Stimulated activated CD8-positive, alpha-beta memory T cell treated with anti-CD3 and anti-CD28 coated beads, Interleukin-4, amount 100 ng/mL, for 24 hours (primary cell): Measurements from ENCODE around the gene P2RX5.
"Not testable (repeated sequence)": the region's sequence is repeated elsewhere in the genome, so short reads cannot be mapped to it uniquely, and the experiment has no call there.

Experiments used
- DNase-seq: peaks from one replicate; pipeline ENCODE4 v3.0.0-alpha.2; 2020; ENCODE audit warnings: low read depth

P2RX5 gene

DNA sequence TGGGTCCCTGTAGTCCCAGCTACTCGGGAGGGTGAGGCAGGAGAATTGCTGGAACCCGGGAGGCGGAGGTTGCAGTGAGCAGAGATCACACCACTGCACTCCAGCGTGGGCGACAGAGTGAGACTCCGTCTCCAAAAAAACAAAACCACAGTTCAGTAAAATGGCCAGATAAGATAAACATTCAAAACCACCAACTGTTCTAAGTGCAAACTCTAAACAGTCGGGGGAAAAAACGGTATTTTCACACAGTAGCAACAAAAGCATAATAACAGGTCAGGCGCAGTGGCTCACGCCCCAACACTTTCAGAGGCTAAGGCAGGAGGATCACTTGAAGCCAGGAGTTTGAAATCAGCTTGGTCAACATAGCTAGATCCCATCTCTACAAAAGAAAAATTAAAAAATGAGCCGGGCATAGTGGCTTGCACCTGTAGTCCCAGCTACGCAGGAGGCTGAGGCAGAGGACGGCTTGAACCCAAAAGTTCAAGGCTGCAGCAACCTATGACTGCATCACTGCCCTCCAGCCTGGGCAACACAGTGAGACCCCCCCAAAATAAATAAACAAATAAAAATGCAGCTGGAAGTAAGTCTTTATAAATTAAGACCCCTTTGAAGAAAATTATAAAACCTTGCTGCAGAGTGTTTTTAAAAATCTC lies 17.0 kb upstream of the P2RX5 start:
- no peak for DNase-seq

DNA sequence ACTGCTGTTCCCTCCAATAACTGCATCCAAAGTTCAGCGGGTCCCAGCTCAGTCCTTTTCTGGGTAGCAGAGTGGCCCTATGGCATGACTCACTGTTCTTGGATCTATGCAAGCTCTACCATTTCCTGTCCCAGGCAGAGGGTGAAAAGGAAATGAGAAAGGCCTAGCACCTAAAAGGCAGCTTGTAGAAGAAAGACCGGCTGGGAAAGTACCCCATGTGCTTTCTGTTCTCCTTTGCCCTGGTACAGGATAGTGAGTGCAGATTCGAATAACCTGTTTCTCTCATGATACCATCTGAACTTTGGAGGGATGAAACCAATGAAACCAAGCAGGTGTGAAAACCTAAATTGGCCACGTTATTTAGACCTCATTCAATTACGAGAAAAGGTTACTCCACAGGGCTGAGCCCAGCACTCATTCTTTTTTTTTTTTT lies 15.0 kb upstream of the P2RX5 start:
- DNase-seq = no peak

- no peak for DNase-seq
Observed at GRCh38 chr17:3708366-3708765, 12.4 kb upstream of the P2RX5 start.

- not testable (repeated sequence) for DNase-seq
Observed at GRCh38 chr17:3705718-3705984, 9.7 kb upstream of the P2RX5 start.

GRCh38 chr17:3704931-3705717 lies 9.2 kb upstream of the P2RX5 start:
- DNase-seq = no peak

DNA sequence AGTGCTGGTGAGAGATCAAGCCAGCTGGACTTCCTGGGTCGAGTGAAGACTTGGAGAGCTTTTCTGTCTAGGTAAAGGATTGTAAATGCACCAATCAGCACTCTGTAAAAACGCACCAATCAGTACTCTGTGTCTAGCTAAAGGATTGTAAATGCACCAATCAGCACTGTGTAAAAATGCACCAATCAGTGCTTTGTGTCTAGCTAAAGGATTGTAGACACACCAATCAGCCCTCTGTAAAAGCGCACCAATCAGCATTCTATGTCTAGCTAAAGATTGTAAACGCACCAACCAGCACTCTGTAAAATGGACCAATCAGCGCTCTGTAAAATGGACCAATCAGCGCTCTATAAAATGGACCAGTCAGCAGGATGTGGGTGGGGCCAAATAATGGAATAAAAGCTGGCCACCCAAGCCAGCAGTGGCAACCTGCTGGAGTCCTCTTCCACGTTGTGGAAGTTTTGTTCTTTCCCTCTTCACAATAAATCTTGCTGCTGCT lies 6.1 kb upstream of the P2RX5 start:
- not testable (repeated sequence) for DNase-seq

DNA sequence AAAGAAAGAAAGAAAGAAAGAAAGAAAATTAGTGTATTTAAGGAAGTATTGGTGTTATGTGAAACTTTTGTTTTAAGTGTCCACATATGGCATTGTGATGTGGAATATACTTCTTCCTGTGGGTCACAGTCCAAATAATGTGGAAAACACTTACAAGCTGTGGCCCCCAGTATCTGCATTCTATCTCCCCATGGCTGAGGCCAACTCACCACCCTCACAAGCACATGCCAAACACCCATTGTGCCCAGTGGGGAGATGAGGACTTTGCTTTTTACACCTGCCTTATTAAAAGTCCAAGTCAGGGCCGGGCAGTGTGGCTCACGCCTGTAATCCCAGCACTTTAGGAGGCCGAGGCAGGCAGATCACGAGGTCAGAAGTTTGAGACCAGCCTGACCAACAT lies 4.0 kb upstream of the P2RX5 start:
- DNase-seq = no peak

DNA sequence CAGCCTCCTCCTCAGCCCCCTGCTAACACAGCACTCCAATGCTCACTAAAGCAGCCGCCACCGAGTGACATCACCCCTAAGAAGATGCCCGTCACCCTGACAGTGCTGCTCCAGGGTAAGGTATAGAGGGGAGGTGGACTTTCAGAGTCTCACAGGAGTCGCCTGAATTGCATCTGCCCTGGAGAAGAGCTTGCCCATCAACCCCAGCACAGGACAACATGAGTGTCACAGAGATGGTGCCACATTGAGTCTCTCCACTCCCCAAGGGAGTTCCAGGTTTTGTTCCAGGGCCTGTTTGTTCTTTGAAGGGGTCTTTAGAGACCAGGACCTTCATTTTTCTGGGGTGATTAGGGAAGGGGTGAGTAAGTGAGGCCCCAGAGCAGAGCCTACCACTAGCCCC lies 2.2 kb upstream of the P2RX5 start:
- DNase-seq = no peak

GRCh38 chr17:3697103-3697476 lies 1.1 kb upstream of the P2RX5 start:
- no peak for DNase-seq

GRCh38 chr17:3695129-3695722 lies 729 bp downstream of the P2RX5 start:
- DNase-seq = no peak

- peak; percentile 28 for DNase-seq
Observed at GRCh38 chr17:3693829-3694231, 2.1 kb downstream of the P2RX5 start.

GRCh38 chr17:3693141-3693540 lies 2.8 kb downstream of the P2RX5 start:
- no peak for DNase-seq

DNA sequence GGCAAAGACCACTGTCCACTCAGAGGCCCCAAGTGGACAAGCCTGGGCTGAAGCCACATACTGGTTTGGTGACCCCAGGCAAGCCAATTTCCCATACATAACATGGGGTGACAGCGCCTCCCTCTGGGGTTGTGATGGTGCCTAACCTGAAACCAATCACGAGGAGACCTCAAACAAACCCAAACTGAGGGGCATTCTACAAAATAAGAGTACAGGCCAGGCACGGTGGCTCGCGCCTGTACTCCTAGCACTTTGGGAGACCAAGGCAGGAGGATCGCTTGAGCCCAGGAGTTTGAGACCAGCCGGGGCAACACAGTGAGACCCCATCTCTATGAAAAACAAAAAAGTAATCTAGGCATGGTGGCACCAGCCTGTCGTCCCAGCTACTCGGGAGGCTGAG lies 3.6 kb downstream of the P2RX5 start:
- no peak for DNase-seq

- no peak for DNase-seq
Observed at GRCh38 chr17:3691617-3692067, 4.3 kb downstream of the P2RX5 start.

DNA sequence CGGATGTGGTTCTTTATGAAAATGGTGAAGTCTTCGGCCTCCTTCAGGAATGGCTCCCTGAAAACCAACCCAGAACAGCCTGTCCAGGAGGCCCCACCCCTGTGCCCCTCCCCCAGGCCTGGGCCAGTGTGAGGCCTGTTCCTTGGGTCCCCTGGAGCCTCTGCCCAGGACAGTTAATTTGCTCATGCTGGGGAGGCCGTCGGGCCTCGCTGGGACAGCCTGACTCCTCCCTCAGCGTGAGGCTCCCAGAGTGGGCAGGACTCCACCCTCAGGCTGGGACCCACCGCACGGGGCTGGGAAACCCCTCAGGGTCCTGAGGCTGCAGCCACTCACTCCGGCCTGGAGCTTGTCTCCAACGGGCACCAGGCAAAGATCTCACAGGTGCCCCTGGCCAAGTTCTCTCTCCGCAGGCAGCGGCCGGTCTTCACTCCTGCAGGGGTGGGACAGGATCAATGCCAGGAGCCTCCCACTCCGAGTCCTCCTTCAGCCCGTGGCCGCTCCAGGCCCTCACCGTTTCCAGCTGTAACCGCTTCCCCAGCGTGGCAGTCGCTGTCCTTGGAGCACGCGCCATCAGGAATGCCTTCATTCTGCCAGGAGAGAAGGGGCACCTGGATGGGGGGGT lies 5.8 kb downstream of the P2RX5 start:
- no peak for DNase-seq

GRCh38 chr17:3689262-3690093 lies 6.5 kb downstream of the P2RX5 start:
- no peak for DNase-seq

- no peak for DNase-seq
Observed at GRCh38 chr17:3688852-3689261, 7.1 kb downstream of the P2RX5 start.

DNA sequence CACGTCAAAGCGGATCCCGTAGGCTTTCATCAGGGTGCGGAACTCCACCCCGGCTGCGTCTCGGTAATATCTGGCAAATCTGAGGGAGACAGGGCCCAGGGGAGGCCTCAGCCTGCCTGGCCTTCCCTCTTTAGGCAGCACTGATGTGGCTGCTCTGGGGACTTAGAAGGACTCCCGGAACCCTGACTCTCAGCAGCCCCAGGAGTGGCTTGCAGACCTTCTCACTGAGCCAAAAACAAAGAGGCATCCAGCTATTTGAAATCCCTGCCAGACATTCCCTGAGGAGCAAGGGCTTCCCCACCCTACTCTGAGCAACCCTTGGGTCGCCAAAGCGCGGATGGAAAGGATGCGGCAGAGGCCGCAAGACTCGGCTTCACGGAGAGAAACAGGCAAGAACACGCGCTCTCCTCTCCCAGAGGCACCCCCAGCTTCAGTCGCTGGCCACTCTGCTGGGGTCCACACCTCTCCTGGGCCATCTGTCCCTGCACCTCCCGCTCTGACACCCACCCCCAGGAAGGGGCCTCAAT lies 7.9 kb downstream of the P2RX5 start:
- no peak for DNase-seq

GRCh38 chr17:3685174-3685573 lies 10.8 kb downstream of the P2RX5 start:
- no peak for DNase-seq

GRCh38 chr17:3683054-3683511 lies 12.9 kb downstream of the P2RX5 start:
- DNase-seq = peak; percentile 38

DNA sequence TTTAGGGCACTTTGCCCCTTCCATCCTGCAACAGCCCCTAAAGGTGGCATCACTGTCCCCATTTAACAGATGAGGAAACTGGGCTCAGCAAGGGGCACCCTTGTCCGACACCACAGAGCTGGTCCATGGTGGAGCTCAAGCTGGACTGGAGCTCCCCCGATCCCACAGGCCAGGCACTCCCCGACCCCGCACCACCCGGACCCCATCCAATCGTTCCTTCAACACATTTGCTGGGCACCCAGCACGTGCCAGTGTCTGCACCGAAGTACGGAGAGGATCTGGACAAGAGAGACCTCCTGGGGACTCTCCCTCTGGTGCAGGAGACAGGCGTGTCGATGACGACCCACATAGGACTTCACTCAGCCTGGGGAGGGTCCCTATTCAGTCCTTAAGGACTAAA lies 13.9 kb downstream of the P2RX5 start:
- DNase-seq = no peak

- no peak for DNase-seq
Observed at GRCh38 chr17:3681565-3681964, 14.4 kb downstream of the P2RX5 start.
